Common myeloid progenitor, CD34-positive (primary cell): ENCODE measurements around the gene SKOR1.

Experiments used
- CTCF ChIA-PET: fragments of 350-600 bp; sonication (Branson Sonifier 250); formaldehyde crosslinking; loops from one replicate; lab custom pipeline; 2021; ENCODE audit warnings: antibody characterized with exemption; lab: Charles Lee
- POLR2A ChIA-PET: fragments of 350-600 bp; sonication (Branson Sonifier 250); formaldehyde crosslinking; loops from one replicate; lab custom pipeline; 2021; ENCODE audit warnings: antibody characterized with exemption; lab: Charles Lee
- DNase-seq, 3 donors: peaks; one replicate each; pipeline versions ENCODE4 v3.0.0 to v3.0.0-alpha.2; 2013
- H3K27ac ChIP-seq, 2 experiments: 1 replicate in 1 of 2; 2 replicates in 1 of 2; pipeline ENCODE4 v1.7.0; 2013; ENCODE audit warnings: inconsistent platforms in 2 of 2, low read length in 2 of 2, mild to moderate bottlenecking in 2 of 2, low read depth in 1 of 2, moderate library complexity in 1 of 2; ENCODE audit not compliant: severe bottlenecking in 2 of 2, insufficient read depth in 1 of 2, poor library complexity in 1 of 2
- H3K27me3 ChIP-seq, 5 experiments: replicated peaks in 2 of 5; 1 replicate in 3 of 5; 2 replicates in 2 of 5; pipeline versions ENCODE4 v1.6.1 to v1.7.0; 2013; ENCODE audit warnings: low read length in 4 of 5, mild to moderate bottlenecking in 2 of 5, moderate library complexity in 2 of 5, inconsistent platforms in 1 of 5; ENCODE audit not compliant: insufficient read depth in 5 of 5, control insufficient read depth in 4 of 5
- H3K36me3 ChIP-seq, 4 experiments: 1 replicate in 2 of 4; 2 replicates in 2 of 4; pipeline versions ENCODE4 v1.6.1 to v1.7.0; 2013; ENCODE audit warnings: low read length in 3 of 4, control low read depth in 1 of 4, mild to moderate bottlenecking in 1 of 4; ENCODE audit not compliant: control insufficient read depth in 4 of 4, insufficient read depth in 4 of 4
- H3K4me1 ChIP-seq, 4 experiments: 1 replicate in 3 of 4; 2 replicates in 1 of 4; pipeline versions ENCODE4 v1.6.1 to v1.7.1; 2013; ENCODE audit warnings: low read length in 3 of 4, mild to moderate bottlenecking in 3 of 4, control low read depth in 1 of 4, inconsistent platforms in 1 of 4, moderate library complexity in 1 of 4; ENCODE audit not compliant: control insufficient read depth in 4 of 4, insufficient read depth in 4 of 4; ENCODE audit errors: control extremely low read depth in 1 of 4
- H3K4me3 ChIP-seq, 7 experiments: 1 replicate in 4 of 7; 2 replicates in 3 of 7; pipeline versions ENCODE4 v1.5.1 to v1.7.0; 2013; ENCODE audit warnings: mild to moderate bottlenecking in 7 of 7, low read length in 6 of 7, moderate library complexity in 6 of 7, inconsistent platforms in 2 of 7, low read depth in 2 of 7, control low read depth in 1 of 7; ENCODE audit not compliant: insufficient read depth in 4 of 7, control insufficient read depth in 1 of 7; ENCODE audit errors: extremely low read depth in 1 of 7
- H3K9me3 ChIP-seq, 5 experiments: 1 replicate in 4 of 5; 2 replicates in 1 of 5; pipeline versions ENCODE4 v1.6.1 to v1.7.1; 2013; ENCODE audit warnings: low read length in 4 of 5, mild to moderate bottlenecking in 2 of 5, inconsistent platforms in 1 of 5, low read depth in 1 of 5, moderate library complexity in 1 of 5; ENCODE audit not compliant: control insufficient read depth in 4 of 5, insufficient read depth in 2 of 5; ENCODE audit errors: control extremely low read depth in 1 of 5
- WGBS: methylation state at CpG from one replicate; pipeline ENCODE4 v1.1.5; 2013; ENCODE audit not compliant: insufficient coverage; 5-methylcytosine and 5-hydroxymethylcytosine counted together

Gene SKOR1

DNA sequence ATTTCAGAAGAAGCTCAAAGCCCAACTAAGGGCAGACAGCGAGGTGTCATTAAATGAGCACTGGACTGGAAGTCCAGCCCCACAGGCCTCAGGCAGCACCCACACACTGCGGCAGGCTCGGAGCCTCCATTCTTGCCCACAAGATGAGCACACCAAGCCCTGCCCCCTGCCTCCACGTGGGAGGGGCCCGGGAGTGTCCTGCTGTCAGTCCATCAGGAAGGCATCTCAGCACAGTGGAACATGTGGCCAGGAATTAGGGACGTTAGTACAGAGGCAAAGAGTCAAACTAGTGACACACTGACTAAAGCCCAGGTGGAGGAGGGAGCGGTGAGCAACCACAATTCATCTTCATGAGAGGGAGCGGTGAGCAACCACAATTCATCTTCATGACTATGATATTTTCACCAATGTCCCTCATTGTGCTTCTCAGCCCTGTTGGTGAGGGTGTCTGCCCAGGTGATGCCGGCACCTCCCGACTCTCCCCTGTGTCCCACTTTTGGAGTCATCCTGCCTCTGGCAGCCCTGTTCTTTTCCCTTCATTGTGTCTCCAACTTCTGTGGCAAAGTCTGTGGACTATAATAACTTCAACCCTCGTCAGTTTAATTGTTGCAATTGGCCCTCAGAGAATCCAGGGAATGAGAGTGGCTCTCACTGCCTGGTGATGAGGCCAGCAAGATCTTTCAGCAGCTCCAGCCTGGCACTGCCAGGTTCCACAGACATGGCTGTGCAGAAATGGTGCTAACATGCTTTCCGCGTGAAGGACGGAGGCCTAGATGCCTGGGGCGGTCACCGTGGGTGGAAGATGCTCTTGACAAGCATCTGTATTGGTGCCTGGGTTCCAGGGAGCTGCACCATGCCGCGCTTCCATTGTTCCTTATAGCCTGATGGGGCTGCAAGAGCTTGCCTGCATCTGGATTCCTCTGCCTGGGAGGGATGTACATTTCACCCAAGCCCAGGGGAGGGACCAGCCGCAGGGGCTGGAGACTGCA lies 23.1 kb upstream of the SKOR1 start:
- ChIA-PET POLR2A (interaction anchor here (0.5 kb wide), 1 partner anchor 8 kb away, joined by 3 read pairs; no protein-coding TSS in a partner anchor), CTCF (interaction anchor here (1.3 kb wide), 1 partner anchor 33 kb away, joined by 3 read pairs; no protein-coding TSS in a partner anchor)
- Histone ChIP-seq H3K9me3 (no peaks in the 10 kb centered on the region), H3K4me3 (no peak overlapping the region), H3K27me3 (no peaks in the 10 kb centered on the region), H3K4me1 (peaks cover 0 to 15% (median 2%) of the 10 kb centered on the region in 4 experiments), H3K36me3 (peaks cover 2 to 11% (median 4%) of the 10 kb centered on the region in 4 experiments), H3K27ac (no peak overlapping the region)
- WGBS = 97% methylated on average over 17 of the region's 19 CpGs
- DNase-seq = no peak

DNA sequence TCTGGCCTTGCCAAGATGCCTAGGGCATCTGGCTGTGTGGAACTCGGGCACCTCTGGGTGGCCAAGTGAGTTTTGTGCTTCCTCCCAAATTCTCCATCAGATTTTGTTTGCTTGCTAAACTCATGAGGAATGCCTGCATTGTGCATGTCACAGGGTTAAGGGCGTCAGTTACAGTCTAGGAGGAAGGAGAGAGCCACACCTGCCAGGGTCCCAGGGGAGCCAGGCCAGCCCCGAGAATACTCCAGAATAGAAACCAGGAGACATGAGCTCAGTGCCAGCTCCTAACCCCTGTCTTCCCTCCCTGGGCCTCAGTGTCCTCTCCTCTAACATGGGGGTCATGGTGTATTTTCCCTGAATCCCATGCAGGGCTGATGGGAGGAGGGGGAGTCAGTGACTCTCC lies 22.0 kb upstream of the SKOR1 start:
- CTCF ChIA-PET = interaction anchor here (1.3 kb wide), 1 partner anchor 32 kb away, joined by 3 read pairs; no protein-coding TSS in a partner anchor
- Histone ChIP-seq H3K27me3 (no peaks in the 10 kb centered on the region), H3K36me3 (peaks cover 2 to 14% (median 7%) of the 10 kb centered on the region in 4 experiments), H3K27ac (no peak overlapping the region), H3K9me3 (no peaks in the 10 kb centered on the region), H3K4me1 (peaks cover 0 to 15% (median 2%) of the 10 kb centered on the region in 4 experiments), H3K4me3 (no peak overlapping the region)
- POLR2A ChIA-PET = no interaction called here
- 85% methylated on average over 3 of the region's 3 CpGs for WGBS
- no peak for DNase-seq

GRCh38 chr15:67803996-67804843 lies 21.1 kb upstream of the SKOR1 start:
- no peak overlapping the region for H3K27ac ChIP-seq
- H3K36me3 ChIP-seq = peaks cover 2 to 17% (median 5%) of the 10 kb centered on the region in 4 experiments
- no peaks in the 10 kb centered on the region for H3K9me3 ChIP-seq
- H3K4me1 ChIP-seq = peaks cover 0 to 15% (median 2%) of the 10 kb centered on the region in 4 experiments
- no peak for DNase-seq
- WGBS = 97% methylated on average over 22 of the region's 27 CpGs
- ChIA-PET POLR2A (no interaction called here), CTCF (interaction anchor here (1.3 kb wide), 1 partner anchor 31 kb away, joined by 3 read pairs; no protein-coding TSS in a partner anchor)
- no peak overlapping the region for H3K4me3 ChIP-seq
- no peaks in the 10 kb centered on the region for H3K27me3 ChIP-seq

- Histone ChIP-seq H3K27me3 (no peaks in the 10 kb centered on the region), H3K4me1 (peaks cover 0 to 15% (median 2%) of the 10 kb centered on the region in 4 experiments), H3K4me3 (no peak overlapping the region), H3K36me3 (peaks cover 2 to 17% (median 4%) of the 10 kb centered on the region in 4 experiments), H3K27ac (no peak overlapping the region), H3K9me3 (no peaks in the 10 kb centered on the region)
- DNase-seq = no peak
- ChIA-PET POLR2A (no interaction called here), CTCF (no interaction called here)
- 98% methylated on average over 11 of the region's 17 CpGs for WGBS
Observed at GRCh38 chr15:67805008-67805665, 20.2 kb upstream of the SKOR1 start.

DNA sequence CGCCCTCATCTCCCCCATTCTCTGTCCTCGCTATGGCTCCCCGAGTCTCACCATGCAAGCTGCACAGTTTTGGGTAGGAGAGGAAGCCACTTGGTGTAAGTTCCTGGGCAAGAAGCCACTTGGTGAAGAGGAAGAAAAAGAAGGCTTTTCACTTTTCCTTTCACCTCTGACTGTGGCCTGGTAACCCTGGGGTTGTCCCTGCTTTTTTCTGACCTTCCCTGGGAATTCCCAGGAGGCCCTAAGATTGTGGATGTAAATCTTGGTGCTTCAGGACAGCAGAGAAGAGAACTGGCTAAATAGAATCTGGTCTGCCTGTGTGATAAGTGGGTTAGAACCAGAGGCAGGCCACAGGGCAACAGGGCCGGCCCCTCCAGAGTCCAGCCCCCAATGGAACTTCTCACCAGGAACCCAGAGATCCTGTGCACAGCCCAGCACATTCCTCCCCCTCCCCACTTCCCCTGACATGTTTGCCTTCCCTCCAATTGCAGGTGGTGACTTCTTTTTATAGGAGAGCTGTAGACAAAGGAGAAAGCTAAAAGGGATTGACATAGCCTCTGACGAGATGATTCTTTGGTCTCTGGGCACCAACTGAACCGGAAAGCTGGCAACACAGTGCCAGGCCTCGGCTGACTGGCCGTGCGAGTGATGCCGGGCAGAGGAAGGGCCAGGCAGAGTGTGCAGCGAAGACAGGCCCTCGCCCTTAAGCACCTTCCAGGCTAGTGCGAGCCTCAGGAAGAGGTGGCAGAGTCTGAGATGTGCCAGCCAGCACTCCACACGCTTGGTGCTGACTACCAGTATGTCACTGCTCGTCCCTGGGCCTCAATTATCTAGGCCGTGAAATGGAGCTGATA lies 19.4 kb upstream of the SKOR1 start:
- Histone ChIP-seq H3K27ac (no peak overlapping the region), H3K9me3 (no peaks in the 10 kb centered on the region), H3K4me1 (peaks cover 0 to 15% (median 2%) of the 10 kb centered on the region in 4 experiments), H3K4me3 (no peak overlapping the region), H3K27me3 (no peaks in the 10 kb centered on the region), H3K36me3 (peaks cover 2 to 17% (median 4%) of the 10 kb centered on the region in 4 experiments)
- POLR2A ChIA-PET = no interaction called here
- DNase-seq = no peak
- CTCF ChIA-PET = interaction anchor here (1.3 kb wide), 1 partner anchor 15 kb away, joined by 3 read pairs; no protein-coding TSS in a partner anchor
- WGBS = 93% methylated on average over 13 of the region's 16 CpGs

DNA sequence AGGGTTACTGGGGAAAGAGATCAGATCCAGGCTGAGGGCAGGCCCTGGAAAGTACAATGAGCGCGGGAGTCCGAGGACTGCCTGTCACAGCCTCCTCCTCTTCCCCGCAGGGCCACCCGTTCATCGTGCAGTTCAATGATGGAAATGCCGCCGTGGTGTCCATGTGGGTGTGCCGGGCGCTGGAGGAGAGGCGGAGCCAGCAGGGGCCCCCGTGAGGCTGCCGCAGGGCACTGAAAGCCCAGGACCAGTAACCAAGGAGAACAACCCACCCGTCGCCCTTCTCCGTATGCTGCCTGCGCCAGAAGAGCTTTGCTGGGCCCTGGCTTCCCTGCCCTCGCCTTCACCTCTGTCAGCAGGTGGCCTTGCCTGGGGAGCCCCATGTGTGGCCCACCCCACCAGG lies 18.8 kb upstream of the SKOR1 start:
- no peak overlapping the region for H3K27ac ChIP-seq
- H3K27me3 ChIP-seq = no peaks in the 10 kb centered on the region
- H3K36me3 ChIP-seq = peaks cover 0 to 17% (median 4%) of the 10 kb centered on the region in 4 experiments
- peaks cover 0 to 15% (median 2%) of the 10 kb centered on the region in 4 experiments for H3K4me1 ChIP-seq
- no peak overlapping the region for H3K4me3 ChIP-seq
- POLR2A ChIA-PET = no interaction called here
- CTCF ChIA-PET = interaction anchor here (1.3 kb wide), 1 partner anchor 14 kb away, joined by 3 read pairs; no protein-coding TSS in a partner anchor
- DNase-seq = no peak
- no peaks in the 10 kb centered on the region for H3K9me3 ChIP-seq
- 95% methylated on average over 14 of the region's 18 CpGs for WGBS
